Prostate gland (tissue), 2 donors: ENCODE measurements around the gene PHLPP1.

Experiments used
- POLR2A ChIP-seq: fragments of 450-650 bp; IDR thresholded peaks from one replicate; pipeline ENCODE4 v1.6.1; 2016; ENCODE audit warnings: antibody characterized with exemption, mild to moderate bottlenecking
- POLR2AphosphoS5 ChIP-seq: sonication (generic); formaldehyde crosslinking; IDR thresholded peaks from one replicate; pipeline ENCODE4 v1.6.1; 2017; ENCODE audit warnings: antibody characterized with exemption
- TF ChIP-seq, protein P1 (sequence below), 4 experiments: fragments of 200-600 bp in 2 of 4; fragments of 450-650 bp in 2 of 4; sonication (generic) in 2 of 4; IDR thresholded peaks; 1 replicate in 3 of 4; 2 replicates in 1 of 4; pipeline ENCODE4 v1.5.1; 2016 to 2019; ENCODE audit warnings: antibody characterized with exemption in 4 of 4, mild to moderate bottlenecking in 2 of 4, moderate library complexity in 2 of 4

DNA sequence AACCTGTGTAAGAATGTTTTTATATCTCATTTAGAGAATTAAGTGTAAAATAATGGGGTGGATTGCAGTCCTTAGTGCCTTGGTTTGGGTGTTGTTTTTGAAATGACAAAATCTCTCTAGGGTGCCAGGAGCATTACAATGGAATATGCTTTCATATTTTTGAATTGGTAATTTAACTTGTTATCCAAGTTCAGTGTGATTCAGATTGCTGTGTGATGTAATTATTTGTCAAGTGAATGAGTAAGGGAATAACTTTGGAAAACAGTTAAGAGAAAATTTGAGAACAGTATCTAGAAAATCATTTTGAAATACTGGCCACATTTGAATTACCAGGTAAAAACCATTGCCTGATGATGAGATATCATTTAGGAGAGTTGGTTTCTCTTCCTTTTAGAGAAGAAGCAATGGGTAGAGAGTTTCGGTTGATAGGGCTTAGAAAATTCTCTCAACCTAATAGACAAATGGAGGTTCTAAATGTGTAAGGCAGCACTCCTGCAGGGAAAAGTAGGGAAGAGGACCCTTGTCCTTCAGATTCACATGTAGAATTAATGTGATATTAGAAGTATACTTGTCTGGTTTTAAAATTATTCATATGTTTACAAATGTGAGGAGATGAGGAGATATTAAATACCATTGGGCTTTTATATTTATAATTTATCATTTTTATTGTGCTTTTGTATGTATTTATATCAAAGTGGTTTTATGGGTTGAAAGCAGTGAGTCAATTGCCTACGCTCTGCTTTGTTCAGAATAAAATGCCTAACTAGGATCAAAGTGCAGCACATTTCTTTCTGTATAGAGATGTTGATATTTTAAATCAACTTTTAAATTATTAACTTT, 124.8 kb downstream of the PHLPP1 start:
- TF ChIP-seq, protein P1, sequence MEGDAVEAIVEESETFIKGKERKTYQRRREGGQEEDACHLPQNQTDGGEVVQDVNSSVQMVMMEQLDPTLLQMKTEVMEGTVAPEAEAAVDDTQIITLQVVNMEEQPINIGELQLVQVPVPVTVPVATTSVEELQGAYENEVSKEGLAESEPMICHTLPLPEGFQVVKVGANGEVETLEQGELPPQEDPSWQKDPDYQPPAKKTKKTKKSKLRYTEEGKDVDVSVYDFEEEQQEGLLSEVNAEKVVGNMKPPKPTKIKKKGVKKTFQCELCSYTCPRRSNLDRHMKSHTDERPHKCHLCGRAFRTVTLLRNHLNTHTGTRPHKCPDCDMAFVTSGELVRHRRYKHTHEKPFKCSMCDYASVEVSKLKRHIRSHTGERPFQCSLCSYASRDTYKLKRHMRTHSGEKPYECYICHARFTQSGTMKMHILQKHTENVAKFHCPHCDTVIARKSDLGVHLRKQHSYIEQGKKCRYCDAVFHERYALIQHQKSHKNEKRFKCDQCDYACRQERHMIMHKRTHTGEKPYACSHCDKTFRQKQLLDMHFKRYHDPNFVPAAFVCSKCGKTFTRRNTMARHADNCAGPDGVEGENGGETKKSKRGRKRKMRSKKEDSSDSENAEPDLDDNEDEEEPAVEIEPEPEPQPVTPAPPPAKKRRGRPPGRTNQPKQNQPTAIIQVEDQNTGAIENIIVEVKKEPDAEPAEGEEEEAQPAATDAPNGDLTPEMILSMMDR (IDR thresholded peaks at IDR 0.05): no peak
- TF ChIP-seq POLR2A (no peak), POLR2AphosphoS5 (no peak)
